Epithelial cell of proximal tubule (primary cell): Measurements from ENCODE around the gene ACACB. TPM values are rescaled to one million over a fixed set of nuclear protein-coding genes. Genes with fewer than 3 reads are reported as not detected.

Experiments used
- DNase-seq: peaks from one replicate; pipeline ENCODE4 v3.0.0-alpha.2; 2011; ENCODE audit warnings: low read depth
- H3K4me3 ChIP-seq: 2 replicates; pipeline ENCODE4 v1.5.1; 2011; ENCODE audit warnings: low read depth, mild to moderate bottlenecking, low read length
- CTCF ChIP-seq: conservative IDR thresholded peaks from 2 replicates; pipeline ENCODE4 v1.5.1; 2012; ENCODE audit warnings: low read depth, mild to moderate bottlenecking, low read length
- total RNA-seq: library from RNA; depleted of rRNA; stranded (reverse); fragments of >200 nt; gene quantifications from 2 replicates; pipeline ENCODE4 v1.2.3, GENCODE V29; 2015

ACACB gene
- total RNA-seq, 1 donor from 2014 or later = 26.5 TPM

DNA sequence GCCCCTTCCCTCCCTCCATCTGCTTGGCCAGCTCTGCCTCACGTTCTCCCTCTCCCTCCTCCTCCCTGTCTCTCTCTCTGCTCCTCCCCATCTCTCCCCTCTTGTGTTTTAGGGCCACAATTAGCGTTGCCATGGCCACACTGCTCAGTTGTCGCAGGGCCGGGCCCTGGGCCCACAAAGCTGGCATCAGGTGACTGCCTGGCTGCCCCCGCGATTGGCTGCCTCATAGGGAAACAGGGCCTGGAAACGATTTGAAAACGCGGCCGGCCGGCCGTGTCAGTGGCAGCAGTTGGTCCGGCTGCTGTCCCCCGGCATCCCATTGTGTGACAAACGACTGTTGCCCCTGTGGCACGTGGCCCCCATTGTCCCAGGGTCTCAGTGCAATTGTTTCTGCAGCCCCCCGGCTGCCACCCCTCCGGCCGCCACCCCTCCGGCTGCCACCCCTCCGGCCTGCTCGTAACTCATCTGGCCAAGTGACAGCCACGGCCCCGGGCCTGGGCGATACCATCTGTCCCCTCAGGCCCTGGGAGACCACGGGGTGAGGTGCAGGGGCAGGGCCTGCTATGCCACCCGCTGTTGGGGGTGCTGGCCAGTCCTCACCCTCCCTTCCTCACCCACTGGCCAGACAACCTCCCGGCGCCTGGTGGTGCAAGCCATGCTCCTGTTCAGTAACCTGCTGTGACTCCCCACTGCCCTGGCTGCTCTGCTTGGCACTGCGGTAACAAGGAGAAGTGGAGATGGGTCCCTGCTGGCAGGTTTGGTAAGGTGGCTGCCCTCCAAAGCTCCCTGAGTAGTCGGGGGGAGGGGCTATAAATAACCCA lies 175.3 kb downstream of the ACACB start:
- H3K4me3 ChIP-seq = peak overlapping the region; percentile 16
- DNase-seq = no peak
- TF ChIP-seq CTCF = no peak

- TF ChIP-seq CTCF = no peak
- no peak overlapping the region for H3K4me3 ChIP-seq
- DNase-seq = no peak
Measured at GRCh38 chr12:109292342-109292711, 175.9 kb downstream of the ACACB start.

GRCh38 chr12:109293106-109293505 lies 176.7 kb downstream of the ACACB start:
- H3K4me3 ChIP-seq = no peak overlapping the region
- no peak for TF ChIP-seq CTCF
- no peak for DNase-seq

GRCh38 chr12:109294286-109294796 lies 178.0 kb downstream of the ACACB start:
- no peak for DNase-seq
- no peak for TF ChIP-seq CTCF
- no peak overlapping the region for H3K4me3 ChIP-seq

DNA sequence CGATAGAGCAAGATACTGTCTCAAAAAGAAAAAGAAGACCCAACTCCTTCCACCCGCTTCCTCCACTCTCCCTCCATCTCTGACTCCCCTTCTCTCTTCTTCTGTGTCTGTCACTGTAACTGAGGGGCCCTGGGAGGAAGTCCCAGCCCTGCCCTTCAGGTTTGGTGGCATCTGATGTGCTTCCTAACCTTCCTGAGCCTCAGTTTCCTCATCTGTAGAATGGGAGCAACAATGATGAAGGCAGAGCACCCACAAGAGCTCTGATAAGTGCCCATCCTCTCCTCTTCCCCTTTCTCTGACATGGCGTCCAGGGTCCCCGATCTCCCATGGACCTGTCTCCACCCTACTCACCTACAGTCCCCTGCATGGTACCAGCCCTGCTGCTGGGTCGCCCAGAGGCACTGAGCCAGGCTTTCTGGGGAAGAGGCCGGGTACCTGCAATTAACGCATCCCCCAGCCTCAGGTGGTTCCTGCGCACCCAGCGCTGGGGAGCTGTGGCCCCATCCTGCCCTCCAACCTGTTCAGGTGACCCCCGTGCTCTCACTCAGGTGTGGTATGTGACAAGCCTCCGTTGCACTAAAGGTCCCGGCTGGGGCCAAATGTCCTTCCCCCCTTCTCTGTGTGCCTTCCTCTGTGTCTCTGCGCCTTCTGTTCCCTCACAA lies 179.5 kb downstream of the ACACB start:
- H3K4me3 ChIP-seq = no peak overlapping the region
- no peak for DNase-seq
- no peak for TF ChIP-seq CTCF

DNA sequence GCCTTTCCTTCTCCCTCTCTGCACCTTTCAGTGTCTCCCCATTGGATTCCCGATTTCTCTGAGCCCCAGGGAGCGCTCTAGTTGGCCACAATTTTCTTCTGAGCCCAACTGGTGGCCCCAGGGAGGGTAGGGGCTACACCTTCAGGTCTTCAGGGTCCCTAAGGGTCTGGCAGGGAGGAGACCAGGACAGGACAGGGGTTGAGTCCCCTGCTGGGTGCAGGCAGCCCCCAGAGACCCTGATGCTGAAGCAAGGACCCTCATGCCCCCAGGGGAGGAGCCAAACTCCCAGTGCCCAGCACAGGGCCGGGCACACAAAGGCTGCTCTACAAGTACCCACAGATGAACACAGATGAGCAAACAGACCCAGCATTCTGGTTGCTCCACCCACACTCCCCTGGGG lies 180.0 kb downstream of the ACACB start:
- no peak for TF ChIP-seq CTCF
- H3K4me3 ChIP-seq = no peak overlapping the region
- DNase-seq = no peak

DNA sequence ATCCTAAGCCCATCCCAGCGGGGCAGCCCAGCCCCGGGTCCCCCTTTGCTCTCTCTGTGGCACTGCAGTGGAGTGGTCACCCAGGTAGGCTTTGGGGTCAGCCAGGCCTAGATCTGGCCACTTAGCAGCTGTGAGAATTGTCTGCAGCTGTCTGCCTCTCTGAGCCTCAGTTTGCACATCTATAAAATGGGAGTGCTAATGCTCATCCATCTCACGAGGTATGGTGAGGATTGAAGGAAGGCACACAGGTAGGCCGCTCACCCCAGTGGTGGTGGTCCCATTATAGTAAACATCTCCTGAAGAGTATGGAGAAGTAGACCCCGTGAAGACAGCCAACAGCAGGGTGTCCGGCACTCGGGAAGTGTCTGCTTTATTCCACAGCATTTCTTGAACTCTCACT lies 183.5 kb downstream of the ACACB start:
- H3K4me3 ChIP-seq = no peak overlapping the region
- no peak for DNase-seq
- TF ChIP-seq CTCF = no peak
